AG04450 (cell line): Measurements from ENCODE around the gene FBXO9. TPM values are rescaled to one million over a fixed set of nuclear protein-coding genes. Genes with fewer than 3 reads are reported as not detected.

ENCODE experiments used
- CTCF ChIA-PET: fragments of 300-600, 350-600 bp; formaldehyde crosslinking; extraction: SDS; loops from one replicate; lab custom pipeline; 2022; ENCODE audit warnings: antibody characterized with exemption, inconsistent platforms; lab: Charles Lee
- POLR2A ChIA-PET: fragments of 350-600 bp; formaldehyde crosslinking; extraction: SDS; loops from one replicate; lab custom pipeline; 2021; ENCODE audit warnings: antibody characterized with exemption, inconsistent platforms; lab: Yijun Ruan, JAX
- DNase-seq: peaks from one replicate; pipeline ENCODE4 v3.0.0-alpha.2; 2011; ENCODE audit warnings: low read depth, low spot score
- H3K27ac ChIP-seq: one replicate; pipeline ENCODE4 v1.5.1; 2012; ENCODE audit warnings: low read depth, low read length, control low read depth
- H3K27me3 ChIP-seq: one replicate; pipeline ENCODE4 v1.6.0; 2012; ENCODE audit warnings: low read length; ENCODE audit not compliant: control insufficient read depth, insufficient read depth
- H3K4me3 ChIP-seq: 2 replicates; pipeline ENCODE4 v1.5.1; 2011; ENCODE audit warnings: mild to moderate bottlenecking, low read depth, low read length, control low read depth
- H3K9me3 ChIP-seq: 2 replicates; pipeline ENCODE4 v1.5.1; 2012; ENCODE audit warnings: low read length; ENCODE audit not compliant: control insufficient read depth, insufficient read depth
- polyA plus RNA-seq: library from polyadenylated mRNA; depleted of rRNA; stranded (reverse); fragments of >200 nt; gene quantifications from 2 replicates; pipeline ENCODE4 v1.2.3, GENCODE V29; 2011
- TF ChIP-seq, protein P1 (sequence below): IDR thresholded peaks from 2 replicates; pipeline ENCODE4 v1.5.1; 2011; ENCODE audit warnings: low read depth, low read length, control low read depth, inconsistent platforms

FBXO9 gene
- polyA plus RNA-seq, 1 experiment: 90.2 TPM

DNA sequence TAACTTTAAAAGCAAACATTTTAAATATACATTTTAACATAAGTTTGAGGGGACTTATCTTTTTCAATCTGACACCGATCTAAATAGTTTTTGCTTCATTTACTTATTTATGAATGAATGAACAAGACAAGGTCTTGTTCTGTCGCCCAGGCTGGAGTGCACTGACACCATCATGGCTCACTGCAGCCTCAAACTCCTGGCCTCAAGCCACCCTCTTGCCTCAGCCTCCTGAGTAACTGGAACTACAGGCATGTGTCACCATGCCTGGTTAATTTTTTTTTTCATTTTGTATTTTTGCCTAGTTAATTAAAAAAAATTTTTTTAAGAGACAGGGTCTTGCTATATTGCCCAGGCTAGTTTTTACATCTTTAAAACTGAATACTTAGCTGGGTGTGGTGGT, 25.4 kb downstream of the FBXO9 start:
- TF ChIP-seq, protein P1, sequence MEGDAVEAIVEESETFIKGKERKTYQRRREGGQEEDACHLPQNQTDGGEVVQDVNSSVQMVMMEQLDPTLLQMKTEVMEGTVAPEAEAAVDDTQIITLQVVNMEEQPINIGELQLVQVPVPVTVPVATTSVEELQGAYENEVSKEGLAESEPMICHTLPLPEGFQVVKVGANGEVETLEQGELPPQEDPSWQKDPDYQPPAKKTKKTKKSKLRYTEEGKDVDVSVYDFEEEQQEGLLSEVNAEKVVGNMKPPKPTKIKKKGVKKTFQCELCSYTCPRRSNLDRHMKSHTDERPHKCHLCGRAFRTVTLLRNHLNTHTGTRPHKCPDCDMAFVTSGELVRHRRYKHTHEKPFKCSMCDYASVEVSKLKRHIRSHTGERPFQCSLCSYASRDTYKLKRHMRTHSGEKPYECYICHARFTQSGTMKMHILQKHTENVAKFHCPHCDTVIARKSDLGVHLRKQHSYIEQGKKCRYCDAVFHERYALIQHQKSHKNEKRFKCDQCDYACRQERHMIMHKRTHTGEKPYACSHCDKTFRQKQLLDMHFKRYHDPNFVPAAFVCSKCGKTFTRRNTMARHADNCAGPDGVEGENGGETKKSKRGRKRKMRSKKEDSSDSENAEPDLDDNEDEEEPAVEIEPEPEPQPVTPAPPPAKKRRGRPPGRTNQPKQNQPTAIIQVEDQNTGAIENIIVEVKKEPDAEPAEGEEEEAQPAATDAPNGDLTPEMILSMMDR: no peak
- Histone ChIP-seq H3K4me3 (no peak overlapping the region), H3K27me3 (no peaks in the 10 kb centered on the region), H3K27ac (no peak overlapping the region), H3K9me3 (no peaks in the 10 kb centered on the region)
- DNase-seq: no peak
- CTCF ChIA-PET: no interaction called here
- POLR2A ChIA-PET: no interaction called here

DNA sequence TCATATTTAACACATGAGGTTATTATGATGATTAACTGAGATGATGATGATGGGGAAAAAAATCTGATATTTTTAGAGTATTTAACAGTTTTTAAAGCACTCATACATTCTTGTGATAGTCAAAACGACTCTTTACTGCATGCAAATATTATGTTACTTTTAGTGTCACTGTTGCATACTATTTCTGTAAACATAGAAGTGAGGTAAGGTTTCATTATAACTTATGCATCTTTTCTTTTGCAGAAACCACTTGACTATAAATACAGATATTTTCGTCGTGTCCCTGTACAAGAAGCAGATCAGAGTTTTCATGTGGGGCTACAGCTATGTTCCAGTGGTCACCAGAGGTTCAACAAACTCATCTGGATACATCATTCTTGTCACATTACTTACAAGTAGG, 30.1 kb downstream of the FBXO9 start:
- ChIA-PET POLR2A (no interaction called here), CTCF (interaction anchor here (1.0 to 3.4 kb wide), 2 partner anchors 100 to 389 kb away, joined by 4 to 11 read pairs; partner anchors contain the start of gene GSTA4)
- H3K4me3 ChIP-seq: no peak overlapping the region
- no peaks in the 10 kb centered on the region for H3K27me3 ChIP-seq
- H3K9me3 ChIP-seq: no peaks in the 10 kb centered on the region
- no peak overlapping the region for H3K27ac ChIP-seq
- TF ChIP-seq, protein P1: no peak
- no peak for DNase-seq

DNA sequence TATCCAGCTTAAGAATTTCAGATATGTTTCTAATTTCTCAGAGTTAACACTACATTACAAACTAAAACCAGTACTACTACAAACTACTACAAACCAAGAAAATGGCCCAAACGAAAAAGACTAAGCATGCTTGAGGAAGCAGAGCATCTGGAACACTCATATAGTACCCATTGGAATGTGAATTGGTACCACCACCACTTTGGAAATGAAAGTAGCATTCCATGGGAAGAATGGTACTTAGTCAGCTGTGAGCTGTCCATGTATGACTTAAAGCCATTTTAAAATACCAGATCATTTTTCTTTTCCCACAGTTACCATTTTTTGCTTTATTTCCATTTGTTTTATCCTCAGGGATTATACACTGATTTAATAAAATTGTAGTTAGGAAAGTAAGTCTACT, 30.5 kb downstream of the FBXO9 start:
- Histone ChIP-seq H3K4me3 (no peak overlapping the region), H3K9me3 (no peaks in the 10 kb centered on the region), H3K27me3 (no peaks in the 10 kb centered on the region), H3K27ac (no peak overlapping the region)
- TF ChIP-seq, protein P1: no peak
- CTCF ChIA-PET: interaction anchor here (1.0 to 3.4 kb wide), 2 partner anchors 101 to 389 kb away, joined by 4 to 11 read pairs; partner anchors contain the start of gene GSTA4
- DNase-seq: no peak
- POLR2A ChIA-PET: no interaction called here

DNA sequence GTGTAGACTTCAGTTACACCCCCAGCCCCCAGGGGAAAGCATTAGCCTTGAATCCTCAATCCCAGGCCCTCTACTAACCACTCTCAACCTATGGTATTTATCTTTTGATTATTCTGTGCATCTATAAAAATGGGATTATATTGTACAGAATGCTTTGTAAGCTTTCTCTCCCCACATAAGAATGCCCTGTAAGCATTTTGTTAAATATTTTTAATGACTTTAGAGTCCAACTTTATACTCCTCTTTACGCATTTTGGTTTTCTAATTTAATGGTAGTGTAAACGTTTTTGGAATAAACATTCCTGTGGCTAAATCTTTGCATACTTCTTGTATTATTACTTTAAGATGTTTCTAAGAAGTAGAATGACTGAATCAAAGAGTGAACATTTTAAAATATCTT, 35.4 kb downstream of the FBXO9 start:
- no peak overlapping the region for H3K27ac ChIP-seq
- no peak overlapping the region for H3K4me3 ChIP-seq
- DNase-seq: no peak
- H3K9me3 ChIP-seq: no peaks in the 10 kb centered on the region
- TF ChIP-seq, protein P1: no peak
- no peaks in the 10 kb centered on the region for H3K27me3 ChIP-seq
- CTCF ChIA-PET: no interaction called here
- POLR2A ChIA-PET: interaction anchor here (0.6 kb wide), 1 partner anchor 23 kb away, joined by 5 read pairs; no protein-coding TSS in a partner anchor

DNA sequence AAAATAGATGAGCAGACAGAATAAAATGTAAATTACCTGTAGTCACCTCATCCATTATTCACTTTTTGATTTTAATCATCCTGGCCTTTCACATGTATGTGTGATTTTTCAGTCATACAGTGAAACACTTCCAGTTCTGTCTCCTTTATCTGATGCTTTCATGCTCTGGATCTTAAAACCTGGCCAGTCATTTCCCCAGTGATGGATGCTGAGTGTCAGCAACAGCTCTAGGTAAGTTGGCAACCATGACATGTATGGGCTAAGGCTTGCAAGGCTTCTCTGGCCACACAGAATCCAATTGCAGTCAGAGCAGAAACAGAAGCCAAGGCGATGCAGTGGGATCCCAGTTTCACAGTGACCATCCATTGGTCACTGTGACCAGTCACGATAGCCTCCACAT, 35.8 kb downstream of the FBXO9 start:
- no peak overlapping the region for H3K4me3 ChIP-seq
- H3K27me3 ChIP-seq: no peaks in the 10 kb centered on the region
- ChIA-PET POLR2A (interaction anchor here (0.6 kb wide), 1 partner anchor 22 kb away, joined by 5 read pairs; no protein-coding TSS in a partner anchor), CTCF (no interaction called here)
- TF ChIP-seq, protein P1: no peak
- H3K27ac ChIP-seq: no peak overlapping the region
- DNase-seq: no peak
- no peaks in the 10 kb centered on the region for H3K9me3 ChIP-seq
